T follicular helper cell (primary cell): ENCODE measurements around the gene SDF4.

Source experiments
- DNase-seq: peaks from one replicate; pipeline ENCODE4 v3.0.0-alpha.2; 2020; ENCODE audit warnings: low read depth
- total RNA-seq, 2 experiments: gene quantifications; one replicate each; lab custom pipeline; 2026; lab: John Stamatoyannopoulos, UW

Gene SDF4, protein sequence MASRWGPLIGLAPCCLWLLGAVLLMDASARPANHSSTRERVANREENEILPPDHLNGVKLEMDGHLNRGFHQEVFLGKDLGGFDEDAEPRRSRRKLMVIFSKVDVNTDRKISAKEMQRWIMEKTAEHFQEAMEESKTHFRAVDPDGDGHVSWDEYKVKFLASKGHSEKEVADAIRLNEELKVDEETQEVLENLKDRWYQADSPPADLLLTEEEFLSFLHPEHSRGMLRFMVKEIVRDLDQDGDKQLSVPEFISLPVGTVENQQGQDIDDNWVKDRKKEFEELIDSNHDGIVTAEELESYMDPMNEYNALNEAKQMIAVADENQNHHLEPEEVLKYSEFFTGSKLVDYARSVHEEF
- total RNA-seq: 151 to 259 reads per million in 2 experiments

GRCh38 chr1:1231400-1232207 lies at the start of gene SDF4:
TSS of gene SDF4 (minus strand) at chr1:1232001. CDS start at chr1:1228772, 3,229 bp downstream.
- DNase-seq: peak; percentile 95

GRCh38 chr1:1280782-1281481 lies 49.1 kb upstream of the SDF4 start:
- no peak for DNase-seq

DNA sequence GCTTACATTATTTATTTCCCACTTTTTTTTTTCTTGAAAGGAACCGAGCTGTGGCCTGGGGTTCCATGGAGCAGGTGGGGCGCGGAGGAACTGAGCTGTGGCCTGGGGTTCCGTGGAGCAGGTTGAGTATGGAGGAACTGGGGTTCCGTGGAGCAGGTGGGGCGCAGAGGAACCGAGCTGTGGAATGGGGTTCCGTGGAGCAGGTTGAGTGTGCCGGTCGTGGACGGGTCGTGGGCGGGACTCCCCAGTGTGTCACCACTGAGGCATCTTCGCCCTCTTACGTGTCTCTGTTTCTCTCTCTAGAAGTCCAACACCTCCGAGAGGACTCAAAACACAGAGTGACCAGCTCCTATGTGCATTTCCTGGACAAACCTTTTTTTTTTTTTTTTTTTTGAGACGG lies 47.2 kb upstream of the SDF4 start:
- no peak for DNase-seq

DNA sequence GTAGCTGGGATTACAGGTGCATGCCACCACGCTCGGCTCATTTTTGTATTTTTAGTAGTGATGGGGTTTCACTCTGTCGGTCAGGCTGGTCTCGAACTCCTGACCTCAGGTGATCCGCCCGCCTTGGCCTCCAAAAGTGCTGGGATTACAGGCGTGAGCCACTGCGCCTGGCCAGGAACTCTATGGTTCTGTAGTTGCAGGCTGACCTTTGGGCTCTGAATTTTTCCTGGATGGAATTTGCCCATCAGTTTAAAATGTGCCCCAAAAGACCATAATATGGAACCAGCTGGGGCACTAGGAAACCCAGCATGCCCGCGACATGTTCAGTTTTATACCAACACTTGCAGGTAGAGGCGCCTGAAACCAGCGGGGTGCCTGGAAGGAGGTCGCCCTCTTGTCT lies 46.8 kb upstream of the SDF4 start:
- DNase-seq: no peak

- no peak for DNase-seq
Measured at GRCh38 chr1:1275836-1276235, 44.0 kb upstream of the SDF4 start.

- no peak for DNase-seq
Measured at GRCh38 chr1:1274931-1275431, 43.2 kb upstream of the SDF4 start.

GRCh38 chr1:1274299-1274930 lies 42.6 kb upstream of the SDF4 start:
- DNase-seq: no peak

DNA sequence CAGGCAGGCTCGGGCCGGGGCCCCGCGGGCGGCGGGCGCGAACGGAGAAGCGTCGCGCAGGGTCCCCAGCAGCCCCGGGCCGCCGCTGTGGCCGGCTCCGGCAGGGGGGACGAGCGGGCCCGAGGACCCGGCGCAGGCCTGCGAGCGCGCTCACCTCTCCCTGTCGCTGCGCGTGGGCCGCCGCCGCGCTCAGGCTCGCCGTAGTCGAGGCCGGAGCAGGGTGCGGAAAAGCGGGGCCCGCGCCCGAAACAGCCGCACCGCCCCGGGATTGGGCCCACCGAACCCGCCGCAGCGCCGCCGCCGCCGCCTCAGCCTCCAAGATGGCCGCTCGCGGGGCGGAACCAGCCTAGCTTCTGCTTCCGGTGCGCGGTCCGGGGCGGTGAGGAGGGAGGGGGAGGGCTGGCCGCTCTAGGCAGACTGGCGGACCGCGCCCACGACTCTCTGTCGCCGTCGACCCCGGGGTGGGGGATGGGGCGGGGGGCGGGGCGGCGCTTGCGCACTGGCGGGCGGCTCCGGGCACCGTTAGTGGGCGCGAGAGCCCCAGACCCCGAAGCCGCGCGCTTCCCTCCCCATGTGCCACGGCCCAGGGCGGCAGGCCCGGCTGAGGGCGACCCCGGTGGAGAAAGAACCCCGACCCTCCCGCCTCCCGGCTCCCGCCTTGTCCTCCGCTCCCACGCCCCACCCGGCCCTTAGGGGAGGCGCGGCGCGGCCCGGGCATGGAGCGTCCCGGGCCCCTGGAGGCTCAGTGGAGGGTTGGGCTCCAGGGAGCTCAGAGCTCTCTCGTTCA lies 41.9 kb upstream of the SDF4 start, which contains the start of gene UBE2J2:
Gene UBE2J2, minus strand, starts transcription at position 343 of the 787 bp plus-strand sequence. CDS start 5,862 bp downstream, outside the sequence.
- DNase-seq: peak; percentile 92

GRCh38 chr1:1273209-1273511 lies 41.4 kb upstream of the SDF4 start:
- DNase-seq: no peak

GRCh38 chr1:1272341-1273208 lies 40.8 kb upstream of the SDF4 start:
- no peak for DNase-seq

DNA sequence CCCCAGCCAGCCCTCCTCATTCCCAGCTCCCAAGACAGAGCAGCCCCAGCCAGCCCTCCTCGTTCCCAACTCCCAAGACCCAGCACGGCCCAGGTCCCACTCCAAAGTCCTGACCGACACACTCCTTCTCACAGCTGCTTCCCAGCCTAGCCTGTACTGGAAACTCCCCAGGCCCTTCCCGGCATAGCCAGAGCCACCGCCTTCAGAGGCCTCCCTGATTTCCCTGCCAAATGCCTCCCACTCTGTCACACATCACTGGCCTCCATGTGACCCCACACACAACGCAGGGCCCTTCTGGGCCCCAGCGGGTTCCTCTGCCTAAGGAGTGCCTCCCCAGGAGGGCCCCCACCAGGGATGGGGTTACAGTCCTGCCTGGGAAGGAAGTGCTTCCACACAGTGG lies 39.0 kb upstream of the SDF4 start:
- DNase-seq: no peak

- no peak for DNase-seq
Measured at GRCh38 chr1:1268284-1268682, 36.5 kb upstream of the SDF4 start.

DNA sequence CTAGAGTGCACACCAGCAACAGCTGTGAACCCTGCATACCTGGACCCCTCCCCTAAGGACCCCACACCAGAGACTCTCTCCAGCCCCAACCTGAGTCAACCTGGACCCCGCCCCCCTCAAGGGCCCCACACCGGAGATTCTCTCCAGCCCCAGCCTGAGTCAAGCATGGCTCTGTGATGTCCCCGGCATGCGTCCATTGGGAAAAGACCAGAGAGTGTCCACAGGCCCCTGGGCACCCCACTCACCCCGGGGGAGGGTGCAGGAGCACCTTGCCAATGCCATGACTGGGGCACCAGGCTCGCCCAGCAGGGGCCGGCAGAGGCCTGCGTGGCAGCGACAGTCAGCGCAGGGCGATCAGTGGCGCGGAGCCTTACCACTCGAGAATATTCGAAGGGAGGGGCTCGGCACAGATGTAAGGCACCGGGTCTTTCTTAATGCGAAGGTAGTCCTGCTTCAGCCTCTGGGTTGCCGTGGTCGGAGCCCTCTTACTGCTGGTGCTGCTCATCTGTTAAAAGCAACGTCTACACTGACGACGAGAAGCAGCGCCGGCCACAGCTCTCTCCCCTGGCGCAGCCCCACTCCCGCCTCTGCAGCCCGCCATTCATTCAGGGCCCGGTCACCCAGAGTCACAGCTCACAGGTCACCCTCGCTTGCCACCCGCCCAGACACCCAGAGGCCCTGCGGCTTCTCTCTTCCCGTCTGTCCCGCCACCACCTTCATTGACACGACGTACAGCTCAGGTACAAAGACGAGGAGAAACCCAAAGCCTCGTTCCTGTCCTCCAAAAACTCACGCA lies 35.9 kb upstream of the SDF4 start:
- no peak for DNase-seq

GRCh38 chr1:1264868-1265272 lies 33.1 kb upstream of the SDF4 start:
- peak; percentile 18 for DNase-seq

DNA sequence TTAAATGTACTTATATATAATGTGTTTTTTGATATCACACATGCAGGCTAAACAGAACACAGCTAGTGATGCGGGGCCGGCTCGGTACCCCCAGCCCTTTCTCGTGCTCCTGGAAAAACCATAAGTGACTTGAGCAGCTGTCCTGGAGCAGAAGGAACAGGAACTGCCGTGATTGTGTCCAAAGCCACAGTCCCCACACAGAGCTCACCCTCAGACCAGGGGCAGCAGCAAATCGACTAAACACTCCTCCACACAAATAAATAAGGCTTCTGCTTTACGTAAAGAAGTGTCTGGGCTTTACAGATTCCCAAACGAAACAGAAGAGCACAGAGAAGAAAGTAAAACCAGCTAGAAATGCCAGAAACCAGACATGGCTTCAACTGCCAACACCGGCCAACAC lies 32.2 kb upstream of the SDF4 start:
- no peak for DNase-seq

GRCh38 chr1:1262758-1263157 lies 31.0 kb upstream of the SDF4 start:
- DNase-seq: no peak

DNA sequence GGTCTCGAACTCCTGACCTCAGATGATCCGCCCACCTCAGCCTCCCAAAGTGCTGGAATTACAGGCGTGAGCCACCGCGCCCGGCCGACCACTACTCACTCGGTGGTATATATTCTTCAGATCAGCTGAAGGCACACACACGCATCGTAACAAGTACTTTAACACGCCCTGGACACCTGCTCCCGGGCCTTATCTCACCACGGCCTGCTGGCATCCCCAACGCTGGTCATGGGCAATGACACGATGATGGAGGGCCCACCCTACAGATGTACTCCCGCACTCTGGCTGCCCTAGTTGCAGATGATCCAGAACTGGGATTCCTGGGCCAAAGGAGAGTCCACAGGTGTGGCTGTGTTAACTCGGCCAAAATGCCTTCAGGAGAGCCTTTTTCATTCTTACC lies 30.3 kb upstream of the SDF4 start:
- no peak for DNase-seq

- DNase-seq: no peak
Measured at GRCh38 chr1:1260843-1261560, 29.2 kb upstream of the SDF4 start.
